Ovary (tissue), 3 donors: ENCODE measurements around the gene SEC14L6.

Source experiments
- EP300 ChIP-seq: sonication (generic); formaldehyde crosslinking; IDR thresholded peaks from one replicate; pipeline ENCODE4 v1.6.1; 2017; ENCODE audit warnings: antibody characterized with exemption
- TF ChIP-seq, protein P1 (sequence below), 3 donors: fragments of 450-650 bp in 2 of 3; fragments of 200-600 bp in 1 of 3; IDR thresholded peaks; one replicate each; pipeline versions ENCODE4 v1.5.1 to v1.8.0; 2016 to 2022; ENCODE audit warnings: antibody characterized with exemption in 3 of 3, mild to moderate bottlenecking in 1 of 3
- donor health status: DM: no; HTN: no; CAD: no.

GRCh38 chr22:30568137-30568805, 21.7 kb upstream of the SEC14L6 start:
- TF ChIP-seq, protein P1, sequence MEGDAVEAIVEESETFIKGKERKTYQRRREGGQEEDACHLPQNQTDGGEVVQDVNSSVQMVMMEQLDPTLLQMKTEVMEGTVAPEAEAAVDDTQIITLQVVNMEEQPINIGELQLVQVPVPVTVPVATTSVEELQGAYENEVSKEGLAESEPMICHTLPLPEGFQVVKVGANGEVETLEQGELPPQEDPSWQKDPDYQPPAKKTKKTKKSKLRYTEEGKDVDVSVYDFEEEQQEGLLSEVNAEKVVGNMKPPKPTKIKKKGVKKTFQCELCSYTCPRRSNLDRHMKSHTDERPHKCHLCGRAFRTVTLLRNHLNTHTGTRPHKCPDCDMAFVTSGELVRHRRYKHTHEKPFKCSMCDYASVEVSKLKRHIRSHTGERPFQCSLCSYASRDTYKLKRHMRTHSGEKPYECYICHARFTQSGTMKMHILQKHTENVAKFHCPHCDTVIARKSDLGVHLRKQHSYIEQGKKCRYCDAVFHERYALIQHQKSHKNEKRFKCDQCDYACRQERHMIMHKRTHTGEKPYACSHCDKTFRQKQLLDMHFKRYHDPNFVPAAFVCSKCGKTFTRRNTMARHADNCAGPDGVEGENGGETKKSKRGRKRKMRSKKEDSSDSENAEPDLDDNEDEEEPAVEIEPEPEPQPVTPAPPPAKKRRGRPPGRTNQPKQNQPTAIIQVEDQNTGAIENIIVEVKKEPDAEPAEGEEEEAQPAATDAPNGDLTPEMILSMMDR (IDR thresholded peaks at IDR 0.05): no peak
- TF ChIP-seq EP300: no peak
